Measurements from ENCODE around the gene GPS1.

The GPS1 gene

DNA sequence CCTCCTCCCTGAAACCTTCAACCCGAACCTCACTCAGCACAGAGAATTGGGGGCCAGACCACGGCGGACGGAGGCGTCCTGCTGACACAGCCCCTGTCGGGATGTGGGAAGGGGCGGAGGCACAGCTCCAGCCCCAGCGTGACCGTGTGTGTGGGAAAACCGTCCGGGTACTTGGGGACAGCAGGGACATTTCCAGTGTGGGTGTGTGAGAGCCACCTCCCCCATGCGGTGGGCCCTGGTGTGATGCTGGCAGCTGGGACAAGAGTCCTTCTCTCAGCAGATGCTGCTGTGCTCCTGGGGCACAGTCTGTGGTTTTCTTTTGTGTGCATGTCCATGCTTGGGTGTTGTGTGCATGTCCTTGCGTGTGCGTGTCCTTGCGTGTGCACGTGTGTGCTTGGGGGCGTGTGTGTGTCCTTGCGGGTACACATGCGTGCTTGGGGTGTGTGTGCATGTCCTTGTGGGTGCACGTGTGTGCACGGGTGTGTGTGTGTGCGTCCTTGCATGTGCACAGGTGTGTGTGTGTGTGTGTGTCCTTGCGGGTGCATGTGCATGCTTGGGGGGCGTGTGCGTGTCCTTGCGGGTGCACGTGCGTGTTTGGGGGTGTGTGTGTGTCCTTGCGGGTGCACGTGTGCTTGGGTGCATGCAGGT is 45.9 kb upstream of the GPS1 start:
- no peak for TF ChIP-seq EZH2phosphoT487 (IDR thresholded peaks at IDR 0.05; ENCODE audit: borderline replicate concordance, low read length)
- TF ChIP-seq, protein P1, sequence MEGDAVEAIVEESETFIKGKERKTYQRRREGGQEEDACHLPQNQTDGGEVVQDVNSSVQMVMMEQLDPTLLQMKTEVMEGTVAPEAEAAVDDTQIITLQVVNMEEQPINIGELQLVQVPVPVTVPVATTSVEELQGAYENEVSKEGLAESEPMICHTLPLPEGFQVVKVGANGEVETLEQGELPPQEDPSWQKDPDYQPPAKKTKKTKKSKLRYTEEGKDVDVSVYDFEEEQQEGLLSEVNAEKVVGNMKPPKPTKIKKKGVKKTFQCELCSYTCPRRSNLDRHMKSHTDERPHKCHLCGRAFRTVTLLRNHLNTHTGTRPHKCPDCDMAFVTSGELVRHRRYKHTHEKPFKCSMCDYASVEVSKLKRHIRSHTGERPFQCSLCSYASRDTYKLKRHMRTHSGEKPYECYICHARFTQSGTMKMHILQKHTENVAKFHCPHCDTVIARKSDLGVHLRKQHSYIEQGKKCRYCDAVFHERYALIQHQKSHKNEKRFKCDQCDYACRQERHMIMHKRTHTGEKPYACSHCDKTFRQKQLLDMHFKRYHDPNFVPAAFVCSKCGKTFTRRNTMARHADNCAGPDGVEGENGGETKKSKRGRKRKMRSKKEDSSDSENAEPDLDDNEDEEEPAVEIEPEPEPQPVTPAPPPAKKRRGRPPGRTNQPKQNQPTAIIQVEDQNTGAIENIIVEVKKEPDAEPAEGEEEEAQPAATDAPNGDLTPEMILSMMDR (IDR thresholded peaks at IDR 0.05; ENCODE audit: low read depth, low read length, poor library complexity, severe bottlenecking), result no peak
- no peaks in the 10 kb centered on the region for H3K4me1 ChIP-seq (ENCODE audit: control insufficient read depth, low read length)

DNA sequence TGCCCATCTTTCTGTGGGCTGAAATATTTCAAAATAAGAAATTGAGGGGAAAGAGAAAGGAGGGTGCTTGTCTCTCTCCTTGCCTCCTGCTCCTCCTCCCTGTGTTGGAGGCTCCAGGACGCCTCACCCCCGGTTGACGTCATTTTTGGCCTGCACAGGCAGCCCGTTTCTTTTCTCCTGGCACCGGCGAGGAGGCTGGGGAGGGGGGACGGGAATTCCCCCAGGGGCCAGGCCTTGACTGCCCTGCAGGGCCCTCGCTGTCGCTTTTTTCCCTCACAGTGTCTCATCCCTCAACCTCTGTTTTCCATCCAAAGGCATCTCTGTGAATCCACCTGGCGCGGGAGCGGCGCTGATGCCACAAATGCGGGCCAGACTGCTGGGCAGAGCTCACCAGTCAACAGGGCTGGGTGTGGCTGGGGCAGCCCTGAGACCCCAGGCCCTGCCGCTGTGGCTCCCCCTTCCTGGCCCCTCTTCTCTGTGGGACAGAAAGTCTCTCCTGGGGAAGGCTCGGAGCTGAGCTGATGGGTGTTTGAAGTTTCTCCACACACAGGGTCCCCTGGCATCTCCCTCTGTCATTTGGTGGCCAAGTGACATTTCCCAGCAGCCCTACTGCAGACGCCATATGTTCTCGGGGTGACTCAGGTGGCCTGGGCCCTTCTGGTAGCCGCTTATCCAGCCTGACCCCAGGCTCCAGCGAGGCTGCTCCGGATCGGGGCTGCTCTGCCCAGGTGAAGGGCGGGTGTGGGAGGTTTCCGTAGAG is 45.0 kb upstream of the GPS1 start:
- H3F3A ChIP-seq (ENCODE audit: control insufficient read depth, insufficient read depth), result no peaks in the 10 kb centered on the region
- no peaks in the 10 kb centered on the region for H4K20me1 ChIP-seq (ENCODE audit: control insufficient read depth, insufficient read depth, low read depth, low read length)
- H3K79me2 ChIP-seq (ENCODE audit: control insufficient read depth, low read length), result no peaks in the 10 kb centered on the region
- no peak overlapping the region for H3K27ac ChIP-seq (ENCODE audit: low read depth, low read length)
- no peaks in the 10 kb centered on the region for H3K9me3 ChIP-seq (ENCODE audit: control insufficient read depth, insufficient read depth, low read length)
- no peaks in the 10 kb centered on the region for H3K4me1 ChIP-seq (ENCODE audit: control insufficient read depth, low read length)
- H3K4me2 ChIP-seq (ENCODE audit: low read length), result no peak overlapping the region
- no peaks in the 10 kb centered on the region for H3K9me2 ChIP-seq (replicated peaks; ENCODE audit: control insufficient read depth, low read length)
- TF ChIP-seq, protein P1 (IDR thresholded peaks at IDR 0.05; ENCODE audit: low read depth, low read length, poor library complexity, severe bottlenecking), result no peak
- no peak for TF ChIP-seq EZH2phosphoT487 (IDR thresholded peaks at IDR 0.05; ENCODE audit: borderline replicate concordance, low read length)
- no peaks in the 10 kb centered on the region for H3K27me3 ChIP-seq (ENCODE audit: control insufficient read depth, low read length)
- no peak overlapping the region for H3K4me3 ChIP-seq (ENCODE audit: low read length)
- H3K36me3 ChIP-seq (ENCODE audit: control insufficient read depth, low read length), result no peaks in the 10 kb centered on the region

More for the DNA sequence above, 45.9 kb upstream of the GPS1 start:
- Histone ChIP-seq H3K9me2 (replicated peaks; ENCODE audit: control insufficient read depth, low read length) (no peaks in the 10 kb centered on the region), H3K36me3 (ENCODE audit: control insufficient read depth, low read length) (no peaks in the 10 kb centered on the region), H4K20me1 (ENCODE audit: control insufficient read depth, insufficient read depth, low read depth, low read length) (no peaks in the 10 kb centered on the region), H3K27me3 (ENCODE audit: control insufficient read depth, low read length) (no peaks in the 10 kb centered on the region), H3K9me3 (ENCODE audit: control insufficient read depth, insufficient read depth, low read length) (no peaks in the 10 kb centered on the region), H3K79me2 (ENCODE audit: control insufficient read depth, low read length) (no peaks in the 10 kb centered on the region), H3F3A (ENCODE audit: control insufficient read depth, insufficient read depth) (no peaks in the 10 kb centered on the region), H3K4me3 (ENCODE audit: low read length) (no peak overlapping the region), H3K4me2 (ENCODE audit: low read length) (no peak overlapping the region), H3K27ac (ENCODE audit: low read depth, low read length) (no peak overlapping the region)

DNA sequence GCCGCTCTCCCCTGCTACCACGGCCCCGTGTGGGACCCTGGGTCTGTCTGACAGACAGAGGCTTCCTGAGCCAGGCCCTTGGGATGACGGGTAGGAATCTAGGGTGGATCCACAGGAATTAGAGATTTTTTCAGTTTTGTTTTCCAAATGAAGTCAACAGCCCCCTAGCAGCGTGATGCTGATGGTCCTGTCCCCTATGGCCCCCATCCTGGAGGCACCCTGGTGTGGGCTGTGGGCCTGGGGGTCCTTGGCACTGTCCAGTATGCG is 44.5 kb upstream of the GPS1 start:
- no peaks in the 10 kb centered on the region for H3K9me3 ChIP-seq (ENCODE audit: control insufficient read depth, insufficient read depth, low read length)
- no peak overlapping the region for H3K4me3 ChIP-seq (ENCODE audit: low read length)
- no peaks in the 10 kb centered on the region for H3F3A ChIP-seq (ENCODE audit: control insufficient read depth, insufficient read depth)
- no peak for TF ChIP-seq EZH2phosphoT487 (IDR thresholded peaks at IDR 0.05; ENCODE audit: borderline replicate concordance, low read length)
- TF ChIP-seq, protein P1 (IDR thresholded peaks at IDR 0.05; ENCODE audit: low read depth, low read length, poor library complexity, severe bottlenecking), result no peak
- H3K27me3 ChIP-seq (ENCODE audit: control insufficient read depth, low read length), result no peaks in the 10 kb centered on the region
- H3K79me2 ChIP-seq (ENCODE audit: control insufficient read depth, low read length), result no peaks in the 10 kb centered on the region
- no peak overlapping the region for H3K27ac ChIP-seq (ENCODE audit: low read depth, low read length)
- H3K9me2 ChIP-seq (replicated peaks; ENCODE audit: control insufficient read depth, low read length), result no peaks in the 10 kb centered on the region
- no peaks in the 10 kb centered on the region for H4K20me1 ChIP-seq (ENCODE audit: control insufficient read depth, insufficient read depth, low read depth, low read length)
- no peak overlapping the region for H3K4me2 ChIP-seq (ENCODE audit: low read length)
- no peaks in the 10 kb centered on the region for H3K4me1 ChIP-seq (ENCODE audit: control insufficient read depth, low read length)
- H3K36me3 ChIP-seq (ENCODE audit: control insufficient read depth, low read length), result no peaks in the 10 kb centered on the region

All from DOHH2 (cell line).